HG03571 (cell line): ENCODE data around the gene RPL15.
"Not testable (repeated sequence)": the region's sequence is repeated elsewhere in the genome, so short reads cannot be mapped to it uniquely, and the experiment has no call there.

Experiments
- ATAC-seq: cut with Tn5 transposase; IDR thresholded peaks from one replicate; pipeline ENCODE4 v1.9.1; 2021; ENCODE audit not compliant: unreplicated experiment

The RPL15 gene

DNA sequence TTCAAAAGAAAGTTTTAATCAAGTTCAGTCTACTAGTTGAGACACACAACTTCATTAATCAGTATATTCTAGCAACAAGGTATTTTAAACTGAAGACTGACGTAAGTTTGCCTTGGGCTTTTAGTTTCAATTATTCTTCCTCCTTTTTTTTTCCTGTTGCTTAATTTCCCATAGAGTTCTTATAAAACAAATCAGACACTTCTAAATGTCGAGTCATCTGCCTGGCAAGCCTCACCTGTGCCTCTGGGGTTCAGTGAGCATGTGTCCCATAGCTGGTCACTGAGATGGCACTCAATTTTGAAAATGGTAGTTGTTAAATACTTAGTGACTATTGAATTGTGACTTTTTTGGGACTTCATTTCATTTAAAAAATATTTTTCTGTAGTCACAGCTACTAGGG is 27.5 kb upstream of the RPL15 start:
- ATAC-seq, result no peak

DNA sequence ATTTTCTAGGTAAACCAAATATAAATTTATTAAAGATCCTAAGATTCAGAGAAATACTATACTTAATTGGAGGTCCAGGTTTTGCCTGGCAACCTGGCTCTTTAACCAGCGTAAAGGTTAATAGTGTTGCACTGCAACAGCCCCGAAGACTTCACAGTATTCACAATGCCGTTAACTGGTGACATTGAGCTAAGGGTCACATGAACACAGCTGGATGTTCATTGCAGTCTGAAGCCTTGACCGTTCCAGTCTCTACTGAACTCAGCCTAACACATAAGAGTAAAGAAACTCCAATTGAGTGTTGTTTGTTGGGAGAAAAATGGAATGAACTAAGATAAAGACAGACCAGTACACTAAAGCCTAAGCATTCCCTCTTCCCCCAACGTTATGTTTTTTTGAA is 27.0 kb upstream of the RPL15 start:
- no peak for ATAC-seq

- ATAC-seq, result no peak
These were observed 22.5 kb upstream of the RPL15 start for GRCh38 chr3:23894254-23895061.

DNA sequence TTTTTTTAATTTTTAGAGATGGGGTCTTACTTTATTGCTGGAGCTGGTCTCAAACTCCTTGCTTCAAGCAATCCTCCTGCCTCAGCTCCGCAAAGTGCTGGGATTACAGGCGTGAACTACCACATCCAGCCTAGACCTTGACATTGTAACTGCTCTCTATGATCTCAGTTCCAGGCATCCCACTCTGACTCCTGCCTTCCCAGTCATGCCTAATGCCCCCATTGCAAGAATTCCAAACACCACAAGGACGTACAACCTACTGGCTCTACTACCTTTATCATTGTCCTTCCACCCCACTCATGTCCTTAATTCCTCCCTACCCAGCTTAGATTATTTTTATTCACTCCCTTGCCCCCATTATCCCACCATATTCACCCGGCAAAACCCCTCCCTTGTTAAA is 21.8 kb upstream of the RPL15 start:
- no peak for ATAC-seq

GRCh38 chr3:23900744-23901143 is 16.2 kb upstream of the RPL15 start:
- ATAC-seq, result no peak

DNA sequence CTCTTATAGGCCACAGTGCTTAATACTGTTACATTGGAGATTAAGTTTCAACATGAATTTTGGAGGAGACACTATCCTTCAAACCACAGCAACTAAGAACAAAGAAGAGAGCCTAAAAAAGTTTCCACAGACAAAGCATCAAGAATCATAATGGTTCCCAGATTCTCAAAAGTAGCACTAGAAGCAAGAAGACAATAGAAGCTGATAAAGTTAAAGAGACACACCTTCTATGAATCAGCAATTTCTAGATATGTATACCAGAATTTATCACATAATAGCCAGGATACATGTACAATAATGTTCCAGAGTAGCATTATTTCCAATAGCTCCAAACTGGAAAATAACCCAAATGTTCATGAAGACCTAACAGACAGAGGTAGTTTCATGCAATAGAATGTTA is 12.4 kb upstream of the RPL15 start:
- ATAC-seq, result no peak

- ATAC-seq, result no peak
These were observed 7.6 kb upstream of the RPL15 start for GRCh38 chr3:23909341-23909740.

DNA sequence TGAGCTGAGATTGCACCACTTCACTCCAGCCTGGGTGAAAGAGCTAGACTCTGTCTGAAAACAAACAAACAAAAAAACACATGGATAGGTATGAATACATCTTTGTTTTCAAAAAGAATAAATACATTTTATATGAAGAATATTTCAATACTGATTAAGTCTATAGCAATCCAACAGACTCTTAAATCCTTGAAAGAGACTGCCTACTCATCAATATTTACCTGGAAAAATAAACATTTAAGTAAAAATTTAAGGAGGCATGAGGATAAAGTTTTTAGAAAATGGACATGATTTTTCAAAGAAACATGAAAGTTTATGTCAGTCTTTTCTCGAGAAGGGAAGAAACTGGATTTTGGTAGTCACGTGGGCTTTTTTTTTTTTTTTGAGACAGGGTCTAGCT is 5.5 kb upstream of the RPL15 start:
- ATAC-seq, result no peak

- ATAC-seq, result not testable (repeated sequence)
These were observed 4.6 kb upstream of the RPL15 start for GRCh38 chr3:23912335-23912734.

DNA sequence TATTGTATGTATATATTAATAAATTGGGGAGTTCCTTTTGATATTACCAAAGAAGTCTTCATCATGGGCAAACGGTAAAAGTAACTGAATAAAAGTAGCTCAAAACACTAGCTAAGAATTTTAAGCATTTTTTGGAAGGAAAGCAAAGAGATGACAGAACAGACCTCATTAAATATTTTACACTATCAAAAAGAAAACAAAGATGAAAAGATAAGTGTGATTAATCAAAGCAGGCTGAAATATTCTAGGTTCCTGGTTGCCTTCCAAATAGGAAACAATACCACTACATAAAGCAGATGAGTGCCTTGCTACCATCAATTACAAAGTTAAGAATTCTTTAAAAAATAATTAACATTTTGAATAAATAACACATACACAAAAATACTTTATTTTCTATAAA is 3.8 kb upstream of the RPL15 start:
- ATAC-seq, result no peak

- ATAC-seq, result no peak
These were observed 2.8 kb upstream of the RPL15 start for GRCh38 chr3:23913873-23914743.

- ATAC-seq, result no peak
These were observed 1.3 kb upstream of the RPL15 start for GRCh38 chr3:23915537-23916108.

DNA sequence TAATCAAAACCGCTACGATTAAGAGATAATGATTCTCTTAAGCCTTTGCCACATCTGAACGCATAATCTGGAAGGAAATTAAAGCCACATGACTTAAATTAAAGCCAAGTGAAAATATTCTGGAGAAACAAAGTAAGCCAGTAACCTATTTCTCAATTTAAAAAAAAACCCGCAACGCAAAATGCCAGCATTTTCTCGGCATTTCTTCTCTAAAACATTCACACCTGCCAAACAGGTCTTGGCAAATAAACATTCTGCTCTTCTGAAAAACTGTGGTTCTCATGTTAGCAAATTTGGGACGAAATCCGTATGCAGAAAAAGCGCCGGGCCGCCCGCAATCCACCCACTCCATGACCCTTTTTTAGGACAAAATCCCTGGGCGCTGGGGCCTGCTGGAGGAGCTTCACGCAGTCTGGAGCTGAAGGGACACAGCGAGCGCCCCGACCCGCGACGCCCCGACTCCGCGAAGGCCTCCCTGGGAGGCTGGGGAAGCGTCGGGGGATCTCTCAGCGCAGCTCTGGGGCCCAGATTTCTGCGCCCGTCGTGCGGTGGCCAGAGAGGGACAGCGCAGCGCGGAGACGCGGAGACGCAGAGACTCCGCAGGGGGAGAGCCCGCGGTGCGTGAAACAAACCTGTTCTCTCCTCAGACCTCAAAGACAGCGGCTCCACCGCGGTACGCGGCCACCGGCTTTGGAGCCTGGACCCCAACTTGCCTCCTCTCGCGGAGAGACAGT is 613 bp upstream of the RPL15 start:
- peak; percentile 40 for ATAC-seq

DNA sequence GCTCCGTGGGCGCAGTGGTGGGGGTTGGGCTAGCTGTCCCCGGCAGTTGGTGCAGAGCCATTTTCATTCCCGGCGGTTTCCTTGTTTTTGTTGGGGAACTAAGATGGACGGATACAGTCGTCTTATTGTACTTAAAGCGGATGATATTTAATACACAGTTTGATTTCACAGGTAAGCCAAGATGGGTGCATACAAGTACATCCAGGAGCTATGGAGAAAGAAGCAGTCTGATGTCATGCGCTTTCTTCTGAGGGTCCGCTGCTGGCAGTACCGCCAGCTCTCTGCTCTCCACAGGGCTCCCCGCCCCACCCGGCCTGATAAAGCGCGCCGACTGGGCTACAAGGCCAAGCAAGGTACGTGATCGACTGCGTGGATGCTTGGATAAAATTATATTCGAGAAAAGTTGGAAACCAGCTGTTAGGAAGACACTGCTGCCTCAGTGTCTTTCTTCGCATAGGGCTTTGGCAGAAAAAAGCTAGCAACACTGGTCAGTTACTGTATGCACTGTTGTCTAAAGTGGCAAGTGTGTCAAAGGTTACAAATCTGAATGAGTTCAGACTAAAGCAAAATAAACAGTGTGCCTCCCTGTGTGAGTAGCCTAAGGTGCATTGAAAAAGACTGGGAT is 859 bp downstream of the RPL15 start:
- ATAC-seq, result not testable (repeated sequence)

DNA sequence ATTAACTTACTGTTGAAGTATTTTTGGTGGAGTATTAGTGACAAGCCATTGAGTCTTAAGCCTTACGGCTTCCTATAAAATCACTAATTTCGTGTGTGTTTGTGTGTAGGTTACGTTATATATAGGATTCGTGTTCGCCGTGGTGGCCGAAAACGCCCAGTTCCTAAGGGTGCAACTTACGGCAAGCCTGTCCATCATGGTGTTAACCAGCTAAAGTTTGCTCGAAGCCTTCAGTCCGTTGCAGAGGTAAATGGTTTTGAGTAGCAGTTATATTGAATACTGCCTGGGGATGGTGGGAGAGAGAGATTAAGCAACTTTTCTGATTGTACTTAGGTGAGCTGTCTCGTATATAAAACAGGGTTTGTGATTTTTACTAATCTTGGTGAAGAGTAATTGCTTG is 1.4 kb downstream of the RPL15 start:
- ATAC-seq, result not testable (repeated sequence)

DNA sequence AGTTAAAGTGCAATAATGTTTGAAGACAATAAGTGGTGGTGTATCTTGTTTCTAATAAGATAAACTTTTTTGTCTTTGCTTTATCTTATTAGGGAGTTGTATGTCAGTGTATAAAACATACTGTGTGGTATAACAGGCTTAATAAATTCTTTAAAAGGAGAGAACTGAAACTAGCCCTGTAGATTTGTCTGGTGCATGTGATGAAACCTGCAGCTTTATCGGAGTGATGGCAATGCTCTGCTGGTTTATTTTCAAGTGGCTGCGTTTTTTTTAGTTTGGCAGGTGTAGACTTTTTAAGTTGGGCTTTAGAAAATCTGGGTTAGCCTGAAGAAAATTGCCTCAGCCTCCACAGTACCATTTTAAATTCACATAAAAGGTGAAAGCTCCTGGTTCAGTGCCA is 2.7 kb downstream of the RPL15 start:
- no peak for ATAC-seq

DNA sequence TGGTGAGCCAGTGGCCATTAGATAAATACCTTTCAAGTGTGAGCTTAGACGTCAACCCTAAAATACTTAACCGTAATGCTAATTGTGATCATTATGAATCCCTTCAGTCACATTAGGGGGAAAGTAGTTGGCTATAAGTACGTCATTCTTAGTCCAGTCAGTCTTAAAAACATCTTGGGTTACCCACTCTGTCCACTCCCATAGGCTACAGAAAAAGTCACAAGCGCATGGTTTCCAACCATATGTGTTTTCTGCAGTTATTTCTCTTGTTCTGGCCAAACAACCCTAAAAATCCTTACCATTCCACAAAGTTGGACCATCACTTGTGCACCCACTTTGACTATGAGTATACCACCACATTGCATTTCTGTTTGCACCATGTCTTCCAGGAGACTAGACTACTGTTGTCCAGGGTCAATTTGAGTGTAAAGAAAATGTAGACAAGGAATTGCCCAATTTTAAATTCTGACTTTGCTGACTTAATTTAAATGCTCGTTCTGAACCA is 3.3 kb downstream of the RPL15 start:
- ATAC-seq, result no peak

DNA sequence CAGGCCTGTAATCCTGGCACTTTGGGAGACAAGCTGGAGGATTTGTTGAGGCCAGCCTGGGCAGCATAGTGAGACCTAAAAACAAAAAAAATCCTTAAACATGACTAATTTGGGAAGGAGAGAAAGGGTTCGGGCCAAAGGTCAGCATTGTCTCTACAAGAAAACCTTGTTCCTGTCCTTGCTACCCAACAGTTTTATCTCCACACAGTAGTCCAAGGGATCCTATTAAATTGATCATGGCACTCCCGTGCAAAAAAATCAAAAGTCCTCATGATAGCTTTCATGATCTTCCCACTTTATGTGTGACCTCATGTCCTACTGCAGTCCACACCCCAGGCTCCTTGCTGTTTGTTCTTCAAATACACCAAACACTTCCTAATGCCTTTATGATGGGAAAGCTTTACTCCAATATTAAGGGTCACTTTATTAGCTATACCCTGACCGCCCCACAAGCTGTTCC is 4.2 kb downstream of the RPL15 start:
- ATAC-seq, result no peak

GRCh38 chr3:23923786-23924185 is 6.9 kb downstream of the RPL15 start:
- no peak for ATAC-seq

DNA sequence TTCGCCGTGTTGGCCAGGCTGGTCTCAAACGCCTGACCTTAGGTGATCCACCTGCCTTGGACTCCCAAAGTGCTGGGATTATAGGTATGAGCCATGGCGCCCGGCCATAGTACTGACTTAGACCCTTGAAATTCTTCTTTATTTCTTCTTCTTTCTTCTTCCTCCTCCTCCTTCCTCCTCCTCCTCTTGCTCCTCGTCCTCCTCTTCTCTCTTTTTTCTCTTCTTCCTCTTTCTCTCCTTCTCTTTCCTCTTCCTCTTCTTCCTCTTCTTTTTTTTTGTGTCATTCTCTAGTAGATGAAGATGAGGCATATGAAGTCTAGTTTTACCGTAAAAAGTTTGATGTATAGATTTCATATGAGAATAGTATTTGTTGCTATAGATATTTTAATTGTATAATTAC is 9.3 kb downstream of the RPL15 start:
- no peak for ATAC-seq
